HG02885 (cell line): ENCODE measurements around the gene NOS2.
"Not testable (repeated sequence)": the region's sequence is repeated elsewhere in the genome, so short reads cannot be mapped to it uniquely, and the experiment has no call there.

Source experiments
- ATAC-seq: cut with Tn5 transposase; IDR thresholded peaks from one replicate; pipeline ENCODE4 v1.9.1; 2021; ENCODE audit warnings: mild to moderate bottlenecking; ENCODE audit not compliant: unreplicated experiment, poor library complexity

NOS2 gene

DNA sequence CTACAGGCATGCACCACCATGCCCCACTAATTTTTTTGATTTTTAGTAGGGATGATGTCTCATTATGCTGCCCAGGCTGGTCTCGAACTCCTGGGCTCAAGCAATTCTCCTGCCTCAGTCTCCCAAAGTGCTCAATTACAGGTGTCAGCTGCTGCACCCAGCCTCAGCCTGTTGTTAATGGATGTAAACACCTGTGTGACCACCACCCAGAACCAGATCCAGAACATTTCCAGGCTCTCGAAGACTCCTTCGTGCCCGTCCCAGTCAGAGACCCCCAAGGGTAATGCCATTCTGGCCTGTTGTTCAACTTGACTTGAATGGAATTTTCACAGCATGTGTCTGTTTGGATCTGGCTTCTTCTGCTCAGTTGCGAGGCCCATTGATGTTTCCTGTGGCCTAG, 59.8 kb downstream of the NOS2 start:
- ATAC-seq = not testable (repeated sequence)

DNA sequence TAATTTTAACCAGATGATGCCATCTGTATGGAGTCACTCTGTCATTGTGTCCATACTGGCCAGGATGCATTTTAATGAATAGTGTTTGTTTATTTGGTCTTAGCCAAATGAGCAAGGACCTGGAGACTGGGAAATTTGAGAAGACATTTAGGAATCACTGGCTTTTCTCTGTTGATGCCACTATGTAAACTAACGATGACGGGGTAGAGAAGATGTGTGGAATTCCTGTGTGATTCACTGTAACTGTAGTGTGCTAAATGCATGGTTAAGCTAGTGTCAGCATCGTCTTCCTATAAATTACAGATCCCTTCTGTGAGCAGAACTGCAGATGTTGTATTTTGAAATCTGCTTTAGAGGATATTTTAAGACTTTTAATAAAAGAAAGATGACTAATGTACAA, 66.6 kb downstream of the NOS2 start:
- no peak for ATAC-seq

DNA sequence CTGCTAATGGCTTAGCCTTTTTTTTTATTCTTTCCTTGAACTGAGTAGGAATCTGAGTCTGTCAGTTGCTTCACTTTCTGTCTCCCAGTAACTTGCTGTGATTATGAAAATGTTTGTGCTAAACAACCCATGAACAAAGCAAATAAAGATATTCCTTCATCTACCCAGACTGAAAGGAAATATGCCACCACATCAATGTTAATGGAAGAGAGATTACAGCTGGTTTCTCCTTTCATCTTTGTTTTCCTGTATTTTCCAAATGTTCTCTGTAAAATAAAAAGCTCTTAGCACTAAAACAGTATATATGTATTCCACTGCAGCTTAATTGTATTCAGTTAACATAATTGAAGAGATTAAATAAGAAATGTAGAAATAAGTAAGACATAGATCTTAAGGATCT, 67.6 kb downstream of the NOS2 start:
- not testable (repeated sequence) for ATAC-seq

DNA sequence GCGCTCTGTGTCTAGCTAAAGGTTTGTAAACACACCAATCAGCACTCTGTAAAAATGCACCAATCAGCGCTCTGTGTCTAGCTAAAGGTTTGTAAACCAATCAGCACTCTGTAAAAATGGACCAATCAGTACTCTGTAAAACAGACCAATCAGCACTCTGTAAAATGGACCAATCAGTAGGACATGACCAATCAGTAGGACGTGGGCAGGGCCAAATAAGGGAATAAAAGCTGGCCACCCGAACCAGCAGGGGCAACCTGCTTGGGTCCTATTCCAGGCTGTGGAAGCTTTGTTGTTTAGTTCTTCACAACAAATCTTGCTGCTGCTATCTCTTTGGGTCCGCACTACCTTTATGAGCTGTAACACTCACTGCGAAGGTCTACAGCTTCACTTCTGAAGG, 74.3 kb downstream of the NOS2 start:
- not testable (repeated sequence) for ATAC-seq

DNA sequence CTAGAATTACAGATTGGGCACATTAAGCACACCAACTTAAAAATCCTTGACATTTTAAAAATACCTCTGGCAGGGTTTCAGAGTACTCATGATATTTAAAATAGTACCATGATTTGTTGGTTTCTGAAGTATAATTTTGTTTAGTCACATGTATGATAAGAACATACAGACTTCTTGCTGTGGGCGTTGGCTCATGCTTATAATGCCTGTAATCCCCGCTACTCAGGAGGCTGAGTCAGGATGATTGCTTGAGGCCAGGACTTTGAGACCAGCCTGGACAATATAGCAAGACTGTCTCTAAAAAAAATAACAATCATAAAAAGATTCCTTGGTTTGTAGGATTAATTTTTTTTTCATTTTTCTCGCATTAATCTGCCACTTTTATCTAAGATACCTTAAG, 78.5 kb downstream of the NOS2 start:
- no peak for ATAC-seq
